HG02678 (cell line): ENCODE data around the gene PIGL.
"Not testable (repeated sequence)": the region's sequence is repeated elsewhere in the genome, so short reads cannot be mapped to it uniquely, and the experiment has no call there.

Source experiments
- ATAC-seq: cut with Tn5 transposase; IDR thresholded peaks from one replicate; pipeline ENCODE4 v1.9.1; 2021; ENCODE audit warnings: mild to moderate bottlenecking, moderate library complexity; ENCODE audit not compliant: unreplicated experiment

Gene PIGL

GRCh38 chr17:16217002-16217635, at the start of gene PIGL:
Gene PIGL (plus strand): TSS chr17:16217210. CDS start chr17:16217227, 17 bp downstream.
- peak; percentile 39 for ATAC-seq

GRCh38 chr17:16171613-16172012, 45.4 kb upstream of the PIGL start:
- ATAC-seq, result no peak

- ATAC-seq, result no peak
These were observed 38.2 kb upstream of the PIGL start for GRCh38 chr17:16178836-16179235.

GRCh38 chr17:16181581-16181980, 35.4 kb upstream of the PIGL start:
- no peak for ATAC-seq

GRCh38 chr17:16187642-16188041, 29.4 kb upstream of the PIGL start:
- no peak for ATAC-seq

- ATAC-seq, result no peak
These were observed 27.1 kb upstream of the PIGL start for GRCh38 chr17:16189791-16190348.

- ATAC-seq, result no peak
These were observed 26.2 kb upstream of the PIGL start for GRCh38 chr17:16190703-16191360.

GRCh38 chr17:16191604-16192003, 25.4 kb upstream of the PIGL start:
- ATAC-seq, result no peak

- not testable (repeated sequence) for ATAC-seq
These were observed 22.6 kb upstream of the PIGL start for GRCh38 chr17:16194307-16194835.

GRCh38 chr17:16197276-16197675, 19.7 kb upstream of the PIGL start:
- ATAC-seq, result no peak

GRCh38 chr17:16199093-16199492, 17.9 kb upstream of the PIGL start:
- ATAC-seq, result no peak

GRCh38 chr17:16201693-16202131, 15.3 kb upstream of the PIGL start:
- not testable (repeated sequence) for ATAC-seq

GRCh38 chr17:16202554-16203500, 14.2 kb upstream of the PIGL start:
- ATAC-seq, result not testable (repeated sequence)

- ATAC-seq, result not testable (repeated sequence)
These were observed 12.2 kb upstream of the PIGL start for GRCh38 chr17:16204763-16205162.

GRCh38 chr17:16211590-16211989, 5.4 kb upstream of the PIGL start:
- ATAC-seq, result no peak

- no peak for ATAC-seq
These were observed 4.2 kb upstream of the PIGL start for GRCh38 chr17:16212793-16213192.

- ATAC-seq, result no peak
These were observed 2.6 kb upstream of the PIGL start for GRCh38 chr17:16214190-16215001.

- ATAC-seq, result peak; percentile 35
These were observed 2.1 kb upstream of the PIGL start for GRCh38 chr17:16215002-16215272.

GRCh38 chr17:16215273-16215964, 1.6 kb upstream of the PIGL start, which contains the start of gene NCOR1:
Gene NCOR1 (minus strand): TSS chr17:16215534. CDS start chr17:16194569, 20,965 bp downstream.
- peak; percentile 76 for ATAC-seq

GRCh38 chr17:16215965-16216316, 1.1 kb upstream of the PIGL start:
- peak; percentile 13 for ATAC-seq
